Activated CD8-positive, alpha-beta T cell treated with anti-CD3 and anti-CD28 coated beads, Interleukin-2, amount 10 ng/mL, durations not matched to agents 7 days and 5 days (primary cell): Measurements from ENCODE around the gene SLX1B. TPM values are rescaled to one million over a fixed set of nuclear protein-coding genes. Genes with fewer than 3 reads are reported as not detected.
A peak's percentile ranks its signal among the peaks of the same experiment; 100 is the strongest.
"Not testable (repeated sequence)": the region's sequence is repeated elsewhere in the genome, so short reads cannot be mapped to it uniquely, and the experiment has no call there.

Source experiments
- ATAC-seq: fragments of 150-1000 bp; cut with Tn5 transposase; one replicate; pipeline ENCODE4 v1.10.0; 2021; ENCODE audit warnings: moderate library complexity
- CTCF ChIA-PET: fragments of 350-600 bp; sonication (Branson Sonifier 250); formaldehyde crosslinking; loops from one replicate; lab custom pipeline; 2021; ENCODE audit warnings: antibody characterized with exemption; lab: Charles Lee
- POLR2A ChIA-PET: fragments of 350-600 bp; sonication (Branson Sonifier 250); formaldehyde crosslinking; loops from one replicate; lab custom pipeline; 2021; ENCODE audit warnings: antibody characterized with exemption; lab: Charles Lee
- DNase-seq: peaks from one replicate; pipeline ENCODE4 v3.0.0-alpha.2; 2020
- H3K27ac Mint-ChIP-seq: one replicate; pipeline ENCODE4 v1.8.0; 2021; ENCODE audit warnings: mild to moderate bottlenecking, mixed read lengths
- H3K27me3 Mint-ChIP-seq: one replicate; pipeline ENCODE4 v1.8.0; 2021; ENCODE audit warnings: low read depth, mixed read lengths
- H3K36me3 Mint-ChIP-seq: one replicate; pipeline ENCODE4 v1.8.0; 2021; ENCODE audit warnings: low read depth, mixed read lengths
- H3K4me1 Mint-ChIP-seq: one replicate; pipeline ENCODE4 v1.8.0; 2021; ENCODE audit warnings: low read depth, mixed read lengths
- H3K4me3 Mint-ChIP-seq: one replicate; pipeline ENCODE4 v1.8.0; 2021; ENCODE audit warnings: mild to moderate bottlenecking, mixed read lengths
- H3K9me3 Mint-ChIP-seq: one replicate; pipeline ENCODE4 v1.8.0; 2022; ENCODE audit warnings: mixed read lengths; ENCODE audit not compliant: insufficient read depth
- total RNA-seq, 2 experiments: library from RNA; stranded (reverse); gene quantifications; one replicate each; pipeline ENCODE4 v1.2.3, GENCODE V29; 2021

Gene SLX1B
- total RNA-seq: 10 to 100 TPM; 49.2 to 68.4 TPM

- POLR2A ChIA-PET, H3K27me3 Mint-ChIP-seq: not testable (repeated sequence)
- ATAC-seq: peak; percentile 89
These were observed at the start of gene SLX1B, which contains the start of gene BOLA2 for GRCh38 chr16:29454269-29454668. Gene SLX1B, plus strand, starts transcription at chr16:29454533. Gene BOLA2, minus strand, starts transcription at chr16:29454351. Its CDS starts 98 bp downstream, at chr16:29454253.

GRCh38 chr16:29405249-29405648 is 49.1 kb upstream of the SLX1B start:
- H3K27me3 Mint-ChIP-seq, H3K36me3 Mint-ChIP-seq, POLR2A ChIA-PET, CTCF ChIA-PET, DNase-seq, H3K4me3 Mint-ChIP-seq, H3K4me1 Mint-ChIP-seq, ATAC-seq, H3K27ac Mint-ChIP-seq, H3K9me3 Mint-ChIP-seq: not testable (repeated sequence)

More at GRCh38 chr16:29454269-29454668, at the start of gene SLX1B, which contains the start of gene BOLA2:
- CTCF ChIA-PET, H3K4me3 Mint-ChIP-seq, DNase-seq, H3K27ac Mint-ChIP-seq, H3K9me3 Mint-ChIP-seq, H3K36me3 Mint-ChIP-seq, H3K4me1 Mint-ChIP-seq: not testable (repeated sequence)

GRCh38 chr16:29423587-29423986 is 30.7 kb upstream of the SLX1B start:
- POLR2A ChIA-PET, H3K9me3 Mint-ChIP-seq, ATAC-seq, DNase-seq, H3K4me3 Mint-ChIP-seq, H3K27me3 Mint-ChIP-seq, H3K4me1 Mint-ChIP-seq, H3K27ac Mint-ChIP-seq, CTCF ChIA-PET: not testable (repeated sequence)
- H3K36me3 Mint-ChIP-seq: peaks cover 11% of the 10 kb centered on the region

- DNase-seq, ATAC-seq, H3K9me3 Mint-ChIP-seq, CTCF ChIA-PET, H3K4me1 Mint-ChIP-seq, H3K27ac Mint-ChIP-seq, H3K27me3 Mint-ChIP-seq, H3K4me3 Mint-ChIP-seq, POLR2A ChIA-PET: not testable (repeated sequence)
- H3K36me3 Mint-ChIP-seq: peaks cover 16% of the 10 kb centered on the region
These were observed 28.9 kb upstream of the SLX1B start for GRCh38 chr16:29425390-29425789.

- H3K27ac Mint-ChIP-seq, H3K4me3 Mint-ChIP-seq, H3K4me1 Mint-ChIP-seq, CTCF ChIA-PET, DNase-seq, H3K9me3 Mint-ChIP-seq, POLR2A ChIA-PET, H3K36me3 Mint-ChIP-seq, H3K27me3 Mint-ChIP-seq: not testable (repeated sequence)
- peak; percentile 21 for ATAC-seq
These were observed 579 bp upstream of the SLX1B start for GRCh38 chr16:29453754-29454153.

- H3K27me3 Mint-ChIP-seq: not testable (repeated sequence)
- peak; percentile 81 for ATAC-seq
These were observed 495 bp downstream of the SLX1B start for GRCh38 chr16:29454828-29455227.

GRCh38 chr16:29457660-29458059 is 3.3 kb downstream of the SLX1B start:
- H3K36me3 Mint-ChIP-seq, CTCF ChIA-PET, H3K9me3 Mint-ChIP-seq, H3K4me3 Mint-ChIP-seq, H3K27ac Mint-ChIP-seq, H3K27me3 Mint-ChIP-seq, ATAC-seq, POLR2A ChIA-PET, H3K4me1 Mint-ChIP-seq: not testable (repeated sequence)
- peak; percentile 10 for DNase-seq

More at GRCh38 chr16:29454828-29455227, 495 bp downstream of the SLX1B start:
- CTCF ChIA-PET, H3K4me3 Mint-ChIP-seq, H3K36me3 Mint-ChIP-seq, DNase-seq, H3K9me3 Mint-ChIP-seq, POLR2A ChIA-PET, H3K4me1 Mint-ChIP-seq, H3K27ac Mint-ChIP-seq: not testable (repeated sequence)

- POLR2A ChIA-PET, H3K4me1 Mint-ChIP-seq, H3K27me3 Mint-ChIP-seq, H3K4me3 Mint-ChIP-seq, DNase-seq, CTCF ChIA-PET, H3K36me3 Mint-ChIP-seq, H3K9me3 Mint-ChIP-seq, ATAC-seq, H3K27ac Mint-ChIP-seq: not testable (repeated sequence)
These were observed 5.6 kb downstream of the SLX1B start, which contains the start of gene SULT1A4 for GRCh38 chr16:29459706-29460646. Gene SULT1A4, plus strand, starts transcription at chr16:29459913. Its CDS starts 1,473 bp downstream, at chr16:29461386.

GRCh38 chr16:29460647-29461030 is 6.3 kb downstream of the SLX1B start:
- H3K9me3 Mint-ChIP-seq, DNase-seq, POLR2A ChIA-PET, H3K4me1 Mint-ChIP-seq, H3K27me3 Mint-ChIP-seq, H3K27ac Mint-ChIP-seq, H3K36me3 Mint-ChIP-seq, ATAC-seq, H3K4me3 Mint-ChIP-seq, CTCF ChIA-PET: not testable (repeated sequence)

- H3K4me3 Mint-ChIP-seq, H3K27me3 Mint-ChIP-seq, H3K36me3 Mint-ChIP-seq, H3K9me3 Mint-ChIP-seq, DNase-seq, H3K27ac Mint-ChIP-seq, CTCF ChIA-PET, POLR2A ChIA-PET, H3K4me1 Mint-ChIP-seq: not testable (repeated sequence)
- ATAC-seq: peak; percentile 44
These were observed 11.9 kb downstream of the SLX1B start for GRCh38 chr16:29465985-29466824.

- CTCF ChIA-PET, POLR2A ChIA-PET, DNase-seq, H3K9me3 Mint-ChIP-seq, H3K4me3 Mint-ChIP-seq, H3K4me1 Mint-ChIP-seq, H3K27ac Mint-ChIP-seq, H3K27me3 Mint-ChIP-seq, H3K36me3 Mint-ChIP-seq: not testable (repeated sequence)
- peak; percentile 53 for ATAC-seq
These were observed 12.6 kb downstream of the SLX1B start for GRCh38 chr16:29466904-29467303.
